Neuron (in vitro differentiated cells): ENCODE measurements around the gene ZNF408.
"Not testable (repeated sequence)": the region's sequence is repeated elsewhere in the genome, so short reads cannot be mapped to it uniquely, and the experiment has no call there.

Experiments
- H2AFZ ChIP-seq: one replicate; pipeline ENCODE4 v1.6.1; 2013; ENCODE audit warnings: low read depth, mild to moderate bottlenecking, inconsistent platforms, low read length, moderate library complexity
- H3K27me3 ChIP-seq: one replicate; pipeline ENCODE4 v1.6.1; 2013; ENCODE audit warnings: low read length; ENCODE audit not compliant: insufficient read depth
- H3K36me3 ChIP-seq: one replicate; pipeline ENCODE4 v1.6.1; 2013; ENCODE audit warnings: low read length; ENCODE audit not compliant: insufficient read depth
- H3K4me1 ChIP-seq: one replicate; pipeline ENCODE4 v1.6.1; 2013; ENCODE audit warnings: low read length; ENCODE audit not compliant: insufficient read depth
- H3K4me3 ChIP-seq: 2 replicates; pipeline ENCODE4 v1.5.1; 2013; ENCODE audit warnings: mild to moderate bottlenecking, low read length, moderate library complexity
- H3K9me3 ChIP-seq: one replicate; pipeline ENCODE4 v1.6.1; 2013; ENCODE audit warnings: low read length

Gene ZNF408

GRCh38 chr11:46669711-46670139 is 31.1 kb upstream of the ZNF408 start:
- Histone ChIP-seq H3K4me3 (no peak overlapping the region), H3K27me3 (no peaks in the 10 kb centered on the region), H3K9me3 (no peaks in the 10 kb centered on the region), H3K4me1 (peaks cover 2% of the 10 kb centered on the region), H2AFZ (no peak overlapping the region), H3K36me3 (peaks cover 83% of the 10 kb centered on the region)

- H2AFZ ChIP-seq, H3K4me1 ChIP-seq, H3K9me3 ChIP-seq, H3K4me3 ChIP-seq, H3K27me3 ChIP-seq: not testable (repeated sequence)
- peaks cover 75% of the 10 kb centered on the region for H3K36me3 ChIP-seq
Measured at GRCh38 chr11:46670521-46670920, 30.3 kb upstream of the ZNF408 start.

- H3K4me3 ChIP-seq, result no peak overlapping the region
- peaks cover 63% of the 10 kb centered on the region for H3K36me3 ChIP-seq
- no peaks in the 10 kb centered on the region for H3K27me3 ChIP-seq
- H2AFZ ChIP-seq, result no peak overlapping the region
- H3K9me3 ChIP-seq, result no peaks in the 10 kb centered on the region
- H3K4me1 ChIP-seq, result no peaks in the 10 kb centered on the region
Measured at GRCh38 chr11:46671958-46672315, 28.9 kb upstream of the ZNF408 start.

- Histone ChIP-seq H3K9me3 (no peaks in the 10 kb centered on the region), H3K4me1 (no peaks in the 10 kb centered on the region), H3K36me3 (peaks cover 58% of the 10 kb centered on the region), H2AFZ (no peak overlapping the region), H3K27me3 (no peaks in the 10 kb centered on the region), H3K4me3 (no peak overlapping the region)
Measured at GRCh38 chr11:46672381-46672839, 28.4 kb upstream of the ZNF408 start.

GRCh38 chr11:46673713-46674462 is 26.9 kb upstream of the ZNF408 start:
- Histone ChIP-seq H3K9me3 (no peaks in the 10 kb centered on the region), H3K4me3 (no peak overlapping the region), H3K27me3 (no peaks in the 10 kb centered on the region), H3K4me1 (no peaks in the 10 kb centered on the region), H3K36me3 (peaks cover 55% of the 10 kb centered on the region), H2AFZ (no peak overlapping the region)

- no peaks in the 10 kb centered on the region for H3K27me3 ChIP-seq
- no peak overlapping the region for H3K4me3 ChIP-seq
- H2AFZ ChIP-seq, result no peak overlapping the region
- no peaks in the 10 kb centered on the region for H3K9me3 ChIP-seq
- H3K36me3 ChIP-seq, result peaks cover 54% of the 10 kb centered on the region
- no peaks in the 10 kb centered on the region for H3K4me1 ChIP-seq
Measured at GRCh38 chr11:46674463-46675287, 26.2 kb upstream of the ZNF408 start.

- Histone ChIP-seq H3K4me1 (no peaks in the 10 kb centered on the region), H3K36me3 (peaks cover 57% of the 10 kb centered on the region), H3K27me3 (no peaks in the 10 kb centered on the region), H3K4me3 (no peak overlapping the region), H3K9me3 (no peaks in the 10 kb centered on the region), H2AFZ (no peak overlapping the region)
Measured at GRCh38 chr11:46675288-46675851, 25.5 kb upstream of the ZNF408 start.

GRCh38 chr11:46675949-46676348 is 24.9 kb upstream of the ZNF408 start:
- H3K36me3 ChIP-seq, result peaks cover 57% of the 10 kb centered on the region
- no peak overlapping the region for H3K4me3 ChIP-seq
- H2AFZ ChIP-seq, result no peak overlapping the region
- H3K9me3 ChIP-seq, result no peaks in the 10 kb centered on the region
- no peaks in the 10 kb centered on the region for H3K27me3 ChIP-seq
- H3K4me1 ChIP-seq, result no peaks in the 10 kb centered on the region

GRCh38 chr11:46676436-46677158 is 24.2 kb upstream of the ZNF408 start:
- H3K36me3 ChIP-seq, result peaks cover 56% of the 10 kb centered on the region
- no peak overlapping the region for H3K4me3 ChIP-seq
- H3K27me3 ChIP-seq, result no peaks in the 10 kb centered on the region
- no peaks in the 10 kb centered on the region for H3K4me1 ChIP-seq
- no peaks in the 10 kb centered on the region for H3K9me3 ChIP-seq
- H2AFZ ChIP-seq, result no peak overlapping the region

- Histone ChIP-seq H3K4me3 (no peak overlapping the region), H2AFZ (no peak overlapping the region), H3K36me3 (peaks cover 50% of the 10 kb centered on the region), H3K27me3 (no peaks in the 10 kb centered on the region), H3K4me1 (no peaks in the 10 kb centered on the region), H3K9me3 (no peaks in the 10 kb centered on the region)
Measured at GRCh38 chr11:46677169-46677568, 23.7 kb upstream of the ZNF408 start.

- Histone ChIP-seq H3K9me3 (no peaks in the 10 kb centered on the region), H2AFZ (no peak overlapping the region), H3K36me3 (peaks cover 42% of the 10 kb centered on the region), H3K27me3 (no peaks in the 10 kb centered on the region), H3K4me3 (no peak overlapping the region), H3K4me1 (no peaks in the 10 kb centered on the region)
Measured at GRCh38 chr11:46677991-46678740, 22.7 kb upstream of the ZNF408 start.

- H3K4me1 ChIP-seq, result no peaks in the 10 kb centered on the region
- peaks cover 38% of the 10 kb centered on the region for H3K36me3 ChIP-seq
- no peaks in the 10 kb centered on the region for H3K9me3 ChIP-seq
- no peak overlapping the region for H2AFZ ChIP-seq
- no peak overlapping the region for H3K4me3 ChIP-seq
- H3K27me3 ChIP-seq, result no peaks in the 10 kb centered on the region
Measured at GRCh38 chr11:46678741-46679130, 22.1 kb upstream of the ZNF408 start.
